Measurements from ENCODE around the gene LASP1NB.

GRCh38 chr17:38917259-38917658 lies 8.2 kb upstream of the LASP1NB start:
- TF ChIP-seq CTCF (conservative IDR thresholded peaks at IDR 0.05) (no peak), EZH2 (IDR thresholded peaks at IDR 0.05; ENCODE audit: low read depth) (no peak)

Data from PC-9 (cell line).